Activated CD8-positive, alpha-beta memory T cell treated with anti-CD3 and anti-CD28 coated beads, Interleukin-2, amount 50 U/mL, for 1 hour (primary cell): ENCODE data around the gene HS3ST2.
"Not testable (repeated sequence)": the region's sequence is repeated elsewhere in the genome, so short reads cannot be mapped to it uniquely, and the experiment has no call there.

ENCODE experiments used
- DNase-seq: peaks from one replicate; pipeline ENCODE4 v3.0.0-alpha.2; 2020; ENCODE audit errors: extremely low read depth

Gene HS3ST2

GRCh38 chr16:22932032-22932771 lies 118.2 kb downstream of the HS3ST2 start:
- no peak for DNase-seq

GRCh38 chr16:22933173-22933572 lies 119.2 kb downstream of the HS3ST2 start:
- DNase-seq, result no peak

DNA sequence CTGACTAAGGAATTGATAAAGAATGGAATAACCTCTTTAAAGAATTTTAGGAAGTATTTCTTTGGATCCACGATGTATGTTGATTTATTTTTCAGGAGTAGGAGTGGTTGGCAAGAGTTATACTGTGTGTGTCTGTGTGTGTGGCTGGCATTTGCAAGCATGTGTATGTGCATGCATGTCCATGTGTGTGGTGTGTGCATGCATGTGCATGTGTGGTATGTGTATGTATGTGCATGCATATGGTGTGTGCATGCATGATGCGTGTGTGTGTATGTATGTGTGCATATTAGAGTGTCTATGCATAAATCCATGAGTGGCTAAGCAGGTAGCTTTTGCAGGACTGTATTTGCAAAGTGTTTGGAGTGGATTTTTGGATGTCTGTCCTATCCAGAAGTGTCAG lies 120.8 kb downstream of the HS3ST2 start:
- no peak for DNase-seq

- no peak for DNase-seq
Observed at GRCh38 chr16:22937169-22937568, 123.2 kb downstream of the HS3ST2 start.

DNA sequence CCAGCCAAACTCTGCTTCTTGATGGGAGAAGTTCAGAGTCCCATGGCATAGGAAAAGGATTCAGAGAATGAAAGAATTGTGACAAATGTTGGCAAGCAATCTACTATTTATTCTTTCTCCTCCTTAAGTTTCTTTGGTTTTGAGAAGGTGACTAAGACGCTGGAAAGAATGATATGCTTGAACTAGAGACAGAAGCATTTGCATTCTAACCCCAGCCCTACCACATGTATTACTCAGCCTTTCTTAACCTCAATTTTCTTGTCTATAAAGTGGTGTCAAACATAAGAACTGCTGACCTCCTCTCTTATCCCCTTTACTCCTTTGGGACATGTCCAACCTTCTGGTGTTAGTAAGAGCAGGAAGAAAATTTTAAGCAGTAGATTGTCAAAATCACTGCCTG lies 124.7 kb downstream of the HS3ST2 start:
- no peak for DNase-seq

DNA sequence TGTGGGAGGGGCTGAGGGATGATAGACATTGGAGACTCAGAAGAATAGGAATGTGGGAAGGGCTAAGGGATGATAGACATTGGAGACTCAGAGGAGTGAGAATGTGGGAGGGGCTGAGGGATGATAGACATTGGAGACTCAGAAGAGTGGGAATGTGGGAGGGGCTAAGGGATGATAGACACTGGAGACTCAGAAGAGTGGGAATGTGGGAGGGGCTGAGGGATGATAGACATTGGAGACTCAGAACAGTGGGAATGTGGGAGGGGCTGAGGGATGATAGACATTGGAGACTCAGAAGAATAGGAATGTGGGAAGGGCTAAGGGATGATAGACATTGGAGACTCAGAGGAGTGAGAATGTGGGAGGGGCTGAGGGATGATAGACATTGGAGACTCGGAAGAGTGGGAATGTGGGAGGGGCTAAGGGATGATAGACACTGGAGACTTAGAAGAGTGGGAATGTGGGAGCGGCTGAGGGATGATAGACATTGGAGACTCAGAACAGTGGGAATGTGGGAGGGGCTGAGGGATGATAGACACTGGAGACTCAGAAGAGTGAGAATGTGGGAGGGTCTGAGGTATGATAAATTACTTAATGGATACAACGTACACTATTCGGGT lies 125.9 kb downstream of the HS3ST2 start:
- DNase-seq, result not testable (repeated sequence)

DNA sequence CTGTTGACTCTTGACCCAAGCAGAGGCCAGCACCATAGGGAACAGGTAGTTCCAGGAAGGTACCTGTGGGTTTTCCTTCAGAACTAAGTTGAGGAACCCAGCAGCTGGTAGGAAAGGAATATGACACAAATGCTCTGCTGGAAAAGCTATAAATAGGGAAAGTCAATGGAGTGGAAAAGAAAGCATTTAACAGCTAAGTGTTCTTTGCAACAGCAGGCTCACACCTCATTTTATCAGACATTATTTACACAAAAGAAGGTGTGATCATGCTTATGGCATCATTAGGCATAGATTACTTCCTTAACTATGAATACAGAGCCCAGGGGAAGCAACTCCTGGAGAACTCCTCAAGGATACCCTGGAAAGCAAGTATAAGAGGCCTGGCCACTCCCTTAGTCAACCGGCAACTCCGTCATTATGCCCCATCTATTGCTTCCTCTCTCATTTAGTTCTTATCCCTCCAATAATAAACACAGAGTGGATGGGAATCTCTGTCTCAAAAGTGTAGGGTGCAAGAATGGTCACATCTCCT lies 128.1 kb downstream of the HS3ST2 start:
- DNase-seq, result no peak

- no peak for DNase-seq
Observed at GRCh38 chr16:22942811-22943210, 128.8 kb downstream of the HS3ST2 start.

DNA sequence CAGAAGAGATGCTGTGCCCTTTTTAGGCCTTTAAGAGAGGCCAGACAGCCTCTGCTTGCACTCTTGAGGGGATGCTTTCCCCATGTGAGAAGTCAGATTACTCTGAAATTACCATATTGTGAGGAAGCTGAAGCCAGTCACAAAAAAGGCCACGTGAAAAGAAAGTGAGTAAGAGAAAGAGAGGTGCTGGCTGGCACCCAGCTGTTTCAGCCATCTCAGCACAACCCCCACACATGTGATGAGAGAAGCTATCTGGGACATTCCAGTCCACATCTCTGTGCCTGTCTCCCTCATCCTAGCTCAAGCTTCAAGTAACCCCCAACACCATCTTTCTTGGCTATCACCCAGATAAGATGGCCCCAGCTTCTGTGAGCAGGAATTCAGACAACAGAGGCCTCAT lies 131.4 kb downstream of the HS3ST2 start:
- DNase-seq, result no peak

DNA sequence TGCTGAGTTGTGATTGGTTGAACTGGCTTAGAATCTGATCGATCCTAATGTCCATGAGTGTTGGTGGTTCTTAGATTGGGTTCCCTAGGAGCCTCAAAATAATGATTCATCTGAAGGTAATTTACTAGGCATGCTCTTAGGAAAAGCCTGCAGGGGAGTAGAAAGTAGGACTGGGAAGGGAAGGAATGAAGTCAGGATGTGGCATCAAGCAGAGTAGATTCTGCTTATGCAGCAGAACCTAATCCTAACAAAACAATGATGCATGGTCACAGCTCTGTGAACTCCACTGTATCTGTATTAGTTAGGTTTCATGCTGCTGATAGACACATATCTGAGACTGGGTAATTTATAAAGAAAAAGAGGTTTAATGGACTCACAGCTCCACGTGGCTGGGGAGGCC lies 132.5 kb downstream of the HS3ST2 start:
- DNase-seq, result no peak

DNA sequence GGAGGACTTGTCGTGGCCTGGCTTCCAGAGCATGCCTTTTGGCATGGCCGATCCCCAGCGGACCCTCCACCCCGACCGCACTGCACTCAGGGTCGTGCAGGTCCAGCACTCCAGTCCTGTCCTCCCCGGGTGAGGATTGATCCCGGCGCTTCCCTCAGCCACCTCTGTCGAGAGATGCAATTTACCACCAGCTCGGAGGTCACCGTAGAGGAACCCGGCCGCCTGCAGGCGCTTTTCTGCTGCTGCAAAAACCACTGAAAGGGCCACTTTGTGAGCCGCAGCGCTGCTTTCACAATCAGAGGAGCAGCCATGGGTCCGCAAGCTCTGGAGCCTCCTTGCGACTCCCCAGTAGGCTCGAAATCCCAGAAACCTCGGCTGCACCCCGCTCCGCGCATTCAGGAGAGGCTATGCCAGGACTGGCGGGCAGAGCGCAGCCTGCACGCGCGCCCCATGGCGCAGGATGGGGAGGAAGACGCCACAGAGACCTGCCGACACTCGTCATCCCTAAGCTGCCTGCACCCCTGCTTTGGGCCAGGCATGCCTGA lies 134.2 kb downstream of the HS3ST2 start:
- no peak for DNase-seq

DNA sequence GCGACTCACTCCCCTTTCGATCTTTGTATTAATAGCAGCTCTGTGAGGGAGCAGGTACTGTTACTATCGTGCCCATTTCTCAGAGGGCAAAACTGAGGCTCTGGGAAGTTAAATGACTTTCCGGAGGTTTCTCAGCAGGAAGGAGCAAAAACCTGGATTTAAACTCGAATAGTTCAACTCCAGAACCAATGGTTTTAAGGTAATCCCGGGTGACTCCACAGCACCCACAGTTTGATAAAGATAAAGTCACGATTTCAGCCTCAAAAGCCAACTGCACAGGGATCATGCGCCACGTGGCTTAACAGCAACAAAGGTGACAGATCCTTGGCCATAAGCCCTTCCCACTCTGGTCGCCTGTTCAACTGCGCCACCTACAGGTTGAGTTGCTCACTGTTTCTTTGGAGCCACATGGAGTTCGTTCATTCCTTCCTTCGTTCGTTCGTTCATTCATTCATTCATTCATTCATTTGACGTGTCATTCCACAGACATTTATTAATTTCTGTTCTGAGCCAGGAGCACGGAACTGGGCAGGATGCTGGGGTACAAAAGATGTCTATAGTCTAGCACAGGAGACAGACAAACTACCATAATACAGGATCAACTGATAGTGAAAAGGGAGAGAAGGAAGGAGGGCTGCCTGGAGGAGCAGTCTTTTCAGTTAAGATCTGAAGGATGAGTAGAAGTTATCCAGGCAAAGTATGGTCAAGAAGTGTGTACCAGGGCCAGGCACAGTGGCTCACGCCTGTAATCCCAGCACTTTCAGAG lies 134.8 kb downstream of the HS3ST2 start:
- DNase-seq, result no peak

DNA sequence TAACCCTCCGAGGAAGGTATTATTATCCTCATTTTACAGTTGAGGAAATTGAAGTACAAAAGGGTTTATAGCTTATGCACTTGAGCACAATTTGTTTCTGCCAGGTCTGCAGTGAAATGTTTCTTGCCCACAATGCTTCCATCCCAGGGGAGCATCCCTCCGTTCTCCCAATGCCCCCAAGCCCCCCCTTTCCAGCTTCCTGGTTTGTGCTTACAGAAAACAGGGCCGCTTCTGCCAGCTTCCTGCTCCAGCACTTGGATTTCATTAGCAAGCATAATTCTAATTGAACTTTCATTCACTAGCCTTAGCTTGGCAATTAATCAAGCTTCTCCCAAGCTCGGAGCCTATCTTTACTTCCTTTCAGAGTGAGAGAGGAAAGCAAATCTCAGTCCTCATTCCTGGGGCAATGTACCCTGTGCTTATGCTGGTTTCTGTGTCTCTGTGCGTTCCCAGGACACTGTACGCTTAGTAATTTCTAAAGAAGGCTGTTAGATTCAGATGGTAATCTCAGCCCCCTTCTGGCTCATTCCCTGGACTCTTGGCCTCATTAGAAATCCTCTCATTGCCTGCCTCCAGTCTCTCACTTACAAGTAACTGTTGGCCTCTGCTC lies 141.6 kb downstream of the HS3ST2 start:
- no peak for DNase-seq

- DNase-seq, result no peak
Observed at GRCh38 chr16:22961206-22961605, 147.2 kb downstream of the HS3ST2 start.

DNA sequence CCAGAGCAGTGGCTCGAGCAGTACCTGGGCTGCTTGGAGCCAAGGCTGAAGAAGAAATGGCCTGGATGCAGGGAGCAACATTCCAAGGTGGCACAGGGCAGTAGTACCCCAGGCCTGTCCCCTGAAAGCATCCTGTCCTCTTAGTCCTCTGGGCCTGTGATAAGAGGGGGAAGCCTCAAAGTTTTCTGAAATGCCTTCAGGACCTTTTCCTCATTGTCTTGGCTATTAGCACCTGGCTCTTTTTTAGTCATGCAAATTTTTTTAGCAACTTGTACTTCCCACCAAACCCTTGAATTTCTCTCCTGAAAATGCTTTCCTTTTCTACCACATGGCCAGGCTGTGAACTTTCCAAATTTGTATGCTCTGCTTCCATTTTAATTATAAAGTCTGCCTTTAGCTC lies 148.9 kb downstream of the HS3ST2 start:
- DNase-seq, result no peak
